ENCODE data around the gene TTN.
"Not testable (repeated sequence)": the region's sequence is repeated elsewhere in the genome, so short reads cannot be mapped to it uniquely, and the experiment has no call there.

The TTN gene

GRCh38 chr2:178527592-178527991, 279.6 kb downstream of the TTN start:
- Histone ChIP-seq H3K4me3 (no peak overlapping the region), H3K27ac (no peak overlapping the region)
- TF ChIP-seq CTCF (IDR thresholded peaks at IDR 0.05): no peak
- no peak for DNase-seq (ENCODE audit: low spot score)

- no peak for TF ChIP-seq CTCF (IDR thresholded peaks at IDR 0.05)
- no peak overlapping the region for H3K27ac ChIP-seq
- no peak overlapping the region for H3K4me3 ChIP-seq
- DNase-seq (ENCODE audit: low spot score): no peak
Observed at GRCh38 chr2:178526256-178526655, 281.0 kb downstream of the TTN start.

GRCh38 chr2:178525460-178525859, 281.8 kb downstream of the TTN start:
- H3K27ac ChIP-seq; DNase-seq (ENCODE audit: low spot score); H3K4me3 ChIP-seq: not testable (repeated sequence)

GRCh38 chr2:178525010-178525409, 282.2 kb downstream of the TTN start:
- not testable (repeated sequence) for H3K4me3 ChIP-seq; H3K27ac ChIP-seq; DNase-seq (ENCODE audit: low spot score)

- no peak for TF ChIP-seq CTCF (IDR thresholded peaks at IDR 0.05)
- Histone ChIP-seq H3K27ac (peak overlapping the region; percentile 64 to 82), H3K4me3 (peak overlapping the region; percentile 85)
- no peak for DNase-seq (ENCODE audit: low spot score)
Observed at GRCh38 chr2:178523596-178524134, 283.6 kb downstream of the TTN start.

- peak; percentile 51 for TF ChIP-seq CTCF (IDR thresholded peaks at IDR 0.05)
- DNase-seq (ENCODE audit: low spot score): peak; percentile 88
- peak overlapping the region; percentile 64 to 82 for H3K27ac ChIP-seq
Observed at GRCh38 chr2:178522950-178523595, 284.1 kb downstream of the TTN start.

GRCh38 chr2:178521304-178522150, 285.7 kb downstream of the TTN start:
- H3K27ac ChIP-seq: no peak overlapping the region
- no peak overlapping the region for H3K4me3 ChIP-seq
- no peak for DNase-seq (ENCODE audit: low spot score)
- no peak for TF ChIP-seq CTCF (IDR thresholded peaks at IDR 0.05)

More at GRCh38 chr2:178522950-178523595, 284.1 kb downstream of the TTN start:
- peak overlapping the region; percentile 85 for H3K4me3 ChIP-seq

GRCh38 chr2:178517496-178517895, 289.7 kb downstream of the TTN start:
- H3K4me3 ChIP-seq: no peak overlapping the region
- H3K27ac ChIP-seq: no peak overlapping the region
- no peak for DNase-seq (ENCODE audit: low spot score)
- no peak for TF ChIP-seq CTCF (IDR thresholded peaks at IDR 0.05)
